WTC11 (cell line): ENCODE data around the gene GRK1. TPM values are rescaled to one million over a fixed set of nuclear protein-coding genes. Genes with fewer than 3 reads are reported as not detected.
A peak's percentile ranks its signal among the peaks of the same experiment; 100 is the strongest.
"Not testable (repeated sequence)": the region's sequence is repeated elsewhere in the genome, so short reads cannot be mapped to it uniquely, and the experiment has no call there.

ENCODE experiments used
- ATAC-seq: fragments of 200-7000 bp; cut with Tn5 transposase; 2 replicates; pipeline ENCODE4 v1.10.0; 2021; ENCODE audit warnings: mild to moderate bottlenecking, moderate library complexity
- CTCF ChIA-PET: fragments of 300-600 bp; sonication (Branson Sonifier 250); formaldehyde crosslinking; loops from one replicate; lab custom pipeline; 2021; ENCODE audit warnings: antibody characterized with exemption; lab: Charles Lee
- POLR2A ChIA-PET: fragments of 350-600 bp; sonication (Branson Sonifier 250); formaldehyde crosslinking; loops from one replicate; lab custom pipeline; 2021; ENCODE audit warnings: antibody characterized with exemption; lab: Charles Lee
- DNase-seq: peaks from one replicate; pipeline ENCODE4 v3.0.0; 2021; ENCODE audit warnings: low spot score
- H3K27ac Mint-ChIP-seq: 2 replicates; pipeline ENCODE4 v1.8.0; 2021; ENCODE audit warnings: mixed read lengths
- H3K27me3 Mint-ChIP-seq: 2 replicates; pipeline ENCODE4 v1.8.0; 2021; ENCODE audit warnings: low read depth, mild to moderate bottlenecking, moderate library complexity, mixed read lengths
- H3K36me3 Mint-ChIP-seq: 2 replicates; pipeline ENCODE4 v1.8.0; 2021; ENCODE audit warnings: mixed read lengths
- H3K4me1 Mint-ChIP-seq: 2 replicates; pipeline ENCODE4 v1.8.0; 2022; ENCODE audit warnings: mixed read lengths
- H3K4me3 Mint-ChIP-seq: 2 replicates; pipeline ENCODE4 v1.8.0; 2021; ENCODE audit warnings: mild to moderate bottlenecking, moderate library complexity, mixed read lengths
- H3K9me3 Mint-ChIP-seq: 2 replicates; pipeline ENCODE4 v1.8.0; 2021; ENCODE audit warnings: mixed read lengths
- ATF1 ChIP-seq: sonication (generic); formaldehyde crosslinking; IDR thresholded peaks from 2 replicates; pipeline ENCODE4 v1.8.1; 2023; ENCODE audit warnings: mild to moderate bottlenecking, moderate library complexity, missing genetic modification reagents
- CBFB ChIP-seq: sonication (generic); formaldehyde crosslinking; IDR thresholded peaks from 2 replicates; pipeline ENCODE4 v1.8.1; 2022; ENCODE audit warnings: mild to moderate bottlenecking, low read depth, missing genetic modification reagents
- CDX4 ChIP-seq: fragments of 250-450 bp; sonication (Bioruptor Pico); IDR thresholded peaks from 2 replicates; pipeline ENCODE4 v1.9.0; 2021; ENCODE audit warnings: moderate library complexity, mild to moderate bottlenecking, inconsistent platforms, borderline replicate concordance
- CREM ChIP-seq: sonication (generic); formaldehyde crosslinking; IDR thresholded peaks from 2 replicates; pipeline ENCODE4 v1.8.1; 2022; ENCODE audit warnings: mild to moderate bottlenecking, missing genetic modification reagents, moderate library complexity
- ETV6 ChIP-seq: sonication (generic); formaldehyde crosslinking; IDR thresholded peaks from 2 replicates; pipeline ENCODE4 v1.8.1; 2022; ENCODE audit warnings: mild to moderate bottlenecking, missing genetic modification reagents
- FOXK1 ChIP-seq: sonication (generic); formaldehyde crosslinking; IDR thresholded peaks from 2 replicates; pipeline ENCODE4 v1.8.0; 2022; ENCODE audit warnings: mild to moderate bottlenecking, moderate library complexity, missing genetic modification reagents
- FOXP1 ChIP-seq: sonication (generic); formaldehyde crosslinking; IDR thresholded peaks from 2 replicates; pipeline ENCODE4 v1.8.0; 2022; ENCODE audit warnings: missing genetic modification reagents, mild to moderate bottlenecking, moderate library complexity, borderline replicate concordance
- GABPB1 ChIP-seq: sonication (generic); formaldehyde crosslinking; IDR thresholded peaks from 2 replicates; pipeline ENCODE4 v1.8.1; 2023; ENCODE audit warnings: mild to moderate bottlenecking, missing genetic modification reagents
- GRHL2 ChIP-seq: fragments of 250-450 bp; sonication (Bioruptor Pico); IDR thresholded peaks from 2 replicates; pipeline ENCODE4 v1.8.0; 2022; ENCODE audit warnings: mild to moderate bottlenecking, moderate library complexity; ENCODE audit not compliant: insufficient replicate concordance, severe bottlenecking
- HMGXB4 ChIP-seq: sonication (generic); formaldehyde crosslinking; IDR thresholded peaks from 2 replicates; pipeline ENCODE4 v1.8.1; 2023; ENCODE audit warnings: mild to moderate bottlenecking, moderate library complexity, missing genetic modification reagents
- IRF1 ChIP-seq: sonication (generic); formaldehyde crosslinking; IDR thresholded peaks from 2 replicates; pipeline ENCODE4 v1.8.0; 2023; ENCODE audit warnings: missing genetic modification reagents
- IRF2 ChIP-seq: sonication (generic); formaldehyde crosslinking; IDR thresholded peaks from 2 replicates; pipeline ENCODE4 v1.8.0; 2022; ENCODE audit warnings: low read depth, missing genetic modification reagents, borderline replicate concordance
- KAT7 ChIP-seq: sonication (generic); formaldehyde crosslinking; IDR thresholded peaks from 2 replicates; pipeline ENCODE4 v1.8.1; 2023; ENCODE audit warnings: missing genetic modification reagents, mild to moderate bottlenecking, borderline replicate concordance
- MYBL2 ChIP-seq: sonication (generic); formaldehyde crosslinking; IDR thresholded peaks from 2 replicates; pipeline ENCODE4 v1.8.1; 2023; ENCODE audit warnings: mild to moderate bottlenecking, moderate library complexity, missing genetic modification reagents
- NFE2L1 ChIP-seq: sonication (generic); formaldehyde crosslinking; IDR thresholded peaks from 2 replicates; pipeline ENCODE4 v1.8.1; 2023; ENCODE audit warnings: missing genetic modification reagents
- OVOL2 ChIP-seq: fragments of 250-450 bp; sonication (Bioruptor Pico); IDR thresholded peaks from 2 replicates; pipeline ENCODE4 v1.9.0; 2021; ENCODE audit warnings: mild to moderate bottlenecking, borderline replicate concordance
- PRRX2 ChIP-seq: fragments of 250-450 bp; sonication (Bioruptor Pico); IDR thresholded peaks from 2 replicates; pipeline ENCODE4 v1.8.0; 2021; ENCODE audit warnings: mild to moderate bottlenecking
- SMAD4 ChIP-seq: sonication (generic); formaldehyde crosslinking; IDR thresholded peaks from 2 replicates; pipeline ENCODE4 v1.8.0; 2022; ENCODE audit warnings: mild to moderate bottlenecking, missing genetic modification reagents
- SP1 ChIP-seq: sonication (generic); formaldehyde crosslinking; conservative IDR thresholded peaks from 2 replicates; pipeline ENCODE4 v1.8.1; 2022; ENCODE audit warnings: missing genetic modification reagents
- ZNF232 ChIP-seq: sonication (generic); formaldehyde crosslinking; IDR thresholded peaks from 2 replicates; pipeline ENCODE4 v1.8.0; 2022; ENCODE audit warnings: mild to moderate bottlenecking, missing genetic modification reagents
- total RNA-seq: library from RNA; stranded (reverse); gene quantifications from 3 replicates; pipeline ENCODE4 v1.2.3, GENCODE V29; 2021

The GRK1 gene
- total RNA-seq, 1 experiment from 2014 or later = 0.17 TPM

- CTCF ChIA-PET = interaction anchor here (1.0 to 2.0 kb wide), 6 partner anchors 14 to 136 kb away, joined by 3 to 12 read pairs (median 4); no protein-coding TSS in a partner anchor
- H3K36me3 Mint-ChIP-seq, H3K4me3 Mint-ChIP-seq, H3K9me3 Mint-ChIP-seq, H3K4me1 Mint-ChIP-seq, H3K27ac Mint-ChIP-seq, POLR2A ChIA-PET, ATAC-seq: not testable (repeated sequence)
- TF ChIP-seq SP1 (CRISPR knock-in tag) = peak; percentile 59
- DNase-seq = peak; percentile 44
- peaks cover 19% of the 10 kb centered on the region for H3K27me3 Mint-ChIP-seq
Observed at GRCh38 chr13:113725329-113726105, 58.5 kb downstream of the GRK1 start.

DNA sequence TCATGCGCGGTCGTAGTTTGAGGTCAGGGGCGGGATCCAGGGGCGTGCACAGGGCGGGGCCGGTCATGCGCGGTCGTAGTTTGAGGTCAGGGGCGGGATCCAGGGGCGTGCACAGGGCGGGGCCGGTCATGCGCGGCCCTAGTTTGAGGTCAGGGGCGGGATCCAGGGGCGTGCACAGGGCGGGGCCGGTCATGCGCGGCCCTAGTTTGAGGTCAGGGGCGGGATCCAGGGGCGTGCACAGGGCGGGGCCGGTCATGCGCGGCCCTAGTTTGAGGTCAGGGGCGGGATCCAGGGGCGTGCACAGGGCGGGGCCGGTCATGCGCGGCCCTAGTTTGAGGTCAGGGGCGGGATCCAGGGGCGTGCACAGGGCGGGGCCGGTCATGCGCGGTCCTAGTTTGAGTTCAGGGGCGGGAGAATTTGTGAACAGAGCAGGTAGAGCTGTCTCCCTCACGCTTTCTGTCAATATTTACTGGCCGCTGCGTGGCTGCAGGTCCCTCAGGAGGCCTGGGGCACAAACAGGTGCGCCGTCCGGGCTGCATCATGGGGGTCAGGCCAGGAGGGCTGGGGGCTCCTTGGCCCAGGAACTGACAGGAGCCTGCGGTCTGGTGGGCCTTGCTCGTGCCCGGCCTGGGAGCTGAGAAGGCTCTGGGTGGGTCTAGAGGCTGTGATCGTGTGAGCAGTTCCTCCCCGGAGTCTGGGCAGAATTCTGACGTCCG lies 59.2 kb downstream of the GRK1 start:
- CTCF ChIA-PET = interaction anchor here (0.8 to 1.3 kb wide), 2 partner anchors 76 to 178 kb away, joined by 3 read pairs; no protein-coding TSS in a partner anchor
- H3K27me3 Mint-ChIP-seq = peaks cover 24% of the 10 kb centered on the region
- H3K36me3 Mint-ChIP-seq, H3K4me3 Mint-ChIP-seq, POLR2A ChIA-PET, ATAC-seq, H3K9me3 Mint-ChIP-seq, DNase-seq, H3K4me1 Mint-ChIP-seq, H3K27ac Mint-ChIP-seq: not testable (repeated sequence)
- TF ChIP-seq SP1 (CRISPR knock-in tag) = peak; percentile 88

- Mint-ChIP-seq H3K4me1 (no peaks in the 10 kb centered on the region; the same call in 1 of the 2 replicates), H3K9me3 (no peaks in the 10 kb centered on the region), H3K27me3 (peaks cover 24% of the 10 kb centered on the region), H3K27ac (no peak overlapping the region), H3K4me3 (no peak overlapping the region), H3K36me3 (no peaks in the 10 kb centered on the region)
- ChIA-PET POLR2A (no interaction called here), CTCF (interaction anchor here (0.6 to 1.3 kb wide), 3 partner anchors 75 to 198 kb away, joined by 3 read pairs; no protein-coding TSS in a partner anchor)
- ATAC-seq = no peak
- TF ChIP-seq KAT7 (CRISPR knock-in tag) (no peak), SMAD4 (no peak), CDX4 (no peak), OVOL2 (no peak), GRHL2 (no peak), FOXK1 (CRISPR knock-in tag) (no peak), ZNF232 (CRISPR knock-in tag) (no peak), CBFB (CRISPR knock-in tag) (no peak), GABPB1 (no peak), PRRX2 (no peak), MYBL2 (no peak), IRF2 (CRISPR knock-in tag) (no peak), ATF1 (CRISPR knock-in tag) (no peak), IRF1 (CRISPR knock-in tag) (no peak), SP1 (CRISPR knock-in tag) (no peak), ETV6 (CRISPR knock-in tag) (no peak), HMGXB4 (CRISPR knock-in tag) (no peak), NFE2L1 (CRISPR knock-in tag) (no peak), CREM (CRISPR knock-in tag) (no peak), FOXP1 (no peak)
- no peak for DNase-seq
Observed at GRCh38 chr13:113726961-113727411, 60.0 kb downstream of the GRK1 start.
